Memory B cell (primary cell): Measurements from ENCODE around the gene PTPN23.

Experiments used
- ATAC-seq: fragments of 150-1000 bp; cut with Tn5 transposase; 2 replicates; pipeline ENCODE4 v1.10.0; 2021; ENCODE audit warnings: low read depth, mild to moderate bottlenecking, moderate library complexity
- DNase-seq, 2 donors: peaks; one replicate each; pipeline ENCODE4 v3.0.0; 2022; ENCODE audit warnings: low spot score in 2 of 2
- H3K27ac Mint-ChIP-seq: one replicate; pipeline ENCODE4 v1.8.0; 2022; ENCODE audit warnings: mild to moderate bottlenecking, moderate library complexity, mixed read lengths
- H3K27me3 Mint-ChIP-seq: one replicate; pipeline ENCODE4 v1.8.0; 2022; ENCODE audit warnings: mixed read lengths
- H3K36me3 Mint-ChIP-seq: one replicate; pipeline ENCODE4 v1.8.0; 2022; ENCODE audit warnings: mild to moderate bottlenecking, mixed read lengths
- H3K4me1 Mint-ChIP-seq: one replicate; pipeline ENCODE4 v1.8.0; 2022; ENCODE audit warnings: mixed read lengths
- H3K4me3 Mint-ChIP-seq: one replicate; pipeline ENCODE4 v1.8.0; 2022; ENCODE audit warnings: mild to moderate bottlenecking, moderate library complexity, mixed read lengths
- H3K9me3 Mint-ChIP-seq: one replicate; pipeline ENCODE4 v1.8.0; 2022; ENCODE audit warnings: mixed read lengths

Gene PTPN23

DNA sequence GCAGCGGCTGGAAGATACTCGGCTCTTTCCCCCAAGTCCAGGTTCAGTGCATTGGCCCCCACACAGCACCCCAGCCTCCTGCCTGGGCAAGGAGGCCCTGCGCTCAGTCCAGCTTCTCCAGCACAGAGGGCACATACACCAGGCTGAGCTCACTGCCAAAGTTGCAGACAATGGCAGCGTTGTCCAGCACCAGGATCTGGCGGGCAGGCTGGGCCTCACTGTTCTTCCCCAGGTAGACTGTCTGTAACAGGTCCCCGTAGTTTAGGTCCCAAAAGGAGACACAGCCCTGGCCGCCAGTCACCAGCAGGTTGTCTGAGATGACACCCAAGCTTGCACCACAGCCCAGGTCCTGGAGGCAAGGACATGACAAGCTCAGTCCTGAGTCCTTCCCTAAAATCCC is 32.9 kb downstream of the PTPN23 start:
- DNase-seq (no peak), ATAC-seq (no peak)
- no peaks in the 10 kb centered on the region for H3K9me3 Mint-ChIP-seq
- H3K27me3 Mint-ChIP-seq, result no peaks in the 10 kb centered on the region
- peak overlapping the region; percentile 59 for H3K27ac Mint-ChIP-seq
- H3K36me3 Mint-ChIP-seq, result peaks cover 11% of the 10 kb centered on the region
- no peak overlapping the region for H3K4me3 Mint-ChIP-seq
- H3K4me1 Mint-ChIP-seq, result peaks cover 16% of the 10 kb centered on the region

DNA sequence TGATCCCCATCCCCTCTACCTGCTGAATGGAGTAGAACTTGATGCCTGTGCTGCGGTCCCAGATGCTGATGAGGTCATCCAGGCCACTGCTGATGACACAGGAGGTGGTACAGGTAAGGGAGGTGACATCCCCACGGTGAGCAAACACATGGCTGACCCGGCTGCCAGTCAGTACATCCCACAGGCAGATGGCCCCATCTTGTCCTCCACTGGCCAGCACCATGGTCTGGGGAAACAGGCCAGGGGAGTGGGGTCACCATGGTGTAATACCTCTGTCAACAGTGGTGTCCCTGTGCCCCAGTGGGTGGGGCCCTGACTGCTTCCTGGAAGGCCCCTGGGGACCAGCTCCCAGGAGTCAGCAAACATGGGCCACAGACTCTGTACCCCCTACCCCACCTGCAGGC is 33.3 kb downstream of the PTPN23 start:
- no peaks in the 10 kb centered on the region for H3K9me3 Mint-ChIP-seq
- H3K4me1 Mint-ChIP-seq, result peaks cover 19% of the 10 kb centered on the region
- peak; percentile 18 for ATAC-seq
- peaks cover 12% of the 10 kb centered on the region for H3K36me3 Mint-ChIP-seq
- H3K27me3 Mint-ChIP-seq, result no peaks in the 10 kb centered on the region
- no peak overlapping the region for H3K4me3 Mint-ChIP-seq
- peak overlapping the region; percentile 59 for H3K27ac Mint-ChIP-seq
- DNase-seq, result no peak

DNA sequence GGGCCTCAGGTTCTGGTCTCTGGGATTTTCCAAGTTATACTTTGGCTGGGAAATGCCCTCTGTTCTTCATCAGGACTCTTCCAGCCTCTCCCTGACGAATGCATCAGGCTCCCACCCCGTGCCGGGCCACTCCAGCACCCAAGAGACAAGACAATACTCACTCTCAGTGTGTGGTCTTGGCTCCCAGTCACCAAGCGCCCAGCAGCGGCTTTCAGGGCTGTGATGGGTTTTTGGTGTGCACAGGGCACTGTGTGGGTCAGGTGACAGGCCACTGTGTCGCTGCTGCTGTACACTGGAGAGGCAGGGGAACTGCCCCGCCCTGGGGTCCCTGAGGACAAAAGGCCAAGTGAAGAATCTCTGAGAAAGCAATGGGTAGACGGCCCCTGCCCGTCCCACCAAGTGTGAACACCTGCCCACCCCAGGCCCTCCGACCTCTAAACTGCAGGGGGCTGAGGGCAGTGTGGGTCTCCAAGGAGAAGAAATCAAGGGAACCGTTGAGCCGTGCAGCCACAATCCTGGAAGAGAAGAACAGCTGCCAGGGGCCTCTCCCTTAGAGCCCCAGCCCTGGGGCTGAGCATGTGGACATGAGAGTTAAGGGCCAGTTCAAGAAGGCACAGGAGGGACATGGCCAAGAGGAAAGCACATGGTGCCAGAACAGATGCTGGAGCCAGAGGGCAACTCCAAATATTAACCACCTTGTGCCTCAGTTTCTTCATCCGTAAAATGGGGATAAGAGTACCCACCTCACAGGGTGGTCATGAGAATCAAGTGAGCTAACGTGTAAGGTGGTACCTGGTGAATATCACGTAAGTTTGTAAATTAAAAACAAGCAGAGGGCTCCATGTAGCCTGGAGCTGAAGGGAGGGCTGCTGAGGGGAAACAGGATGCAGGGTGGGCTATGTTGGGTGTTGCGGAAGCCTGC is 34.1 kb downstream of the PTPN23 start:
- no peak for DNase-seq
- Mint-ChIP-seq H3K27ac (peak overlapping the region; percentile 59), H3K9me3 (no peaks in the 10 kb centered on the region), H3K4me1 (peaks cover 20% of the 10 kb centered on the region), H3K36me3 (peaks cover 12% of the 10 kb centered on the region), H3K27me3 (no peaks in the 10 kb centered on the region), H3K4me3 (no peak overlapping the region)
- no peak for ATAC-seq

DNA sequence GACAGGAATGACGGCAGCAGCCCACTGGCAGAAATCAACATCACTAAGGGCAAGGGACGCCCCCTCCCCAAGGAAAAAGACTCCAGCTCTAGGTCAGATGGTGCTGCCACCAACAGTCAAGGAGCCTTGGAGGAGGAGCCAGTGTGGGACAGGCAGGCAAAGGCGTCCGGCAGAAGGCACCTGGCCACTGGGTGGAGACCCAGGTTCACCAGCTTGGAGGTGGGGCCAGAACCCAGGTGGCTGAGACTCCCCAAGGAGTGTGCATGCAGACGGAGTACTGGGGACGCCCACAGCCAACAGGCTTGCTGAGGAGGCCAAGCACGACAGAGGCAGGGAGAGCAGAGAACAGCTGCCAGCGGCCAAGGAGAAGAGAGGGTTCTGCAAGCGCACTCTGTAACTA is 35.2 kb downstream of the PTPN23 start:
- H3K27me3 Mint-ChIP-seq, result no peaks in the 10 kb centered on the region
- peaks cover 9% of the 10 kb centered on the region for H3K36me3 Mint-ChIP-seq
- DNase-seq, result no peak
- peak overlapping the region; percentile 59 for H3K27ac Mint-ChIP-seq
- H3K4me1 Mint-ChIP-seq, result peaks cover 22% of the 10 kb centered on the region
- H3K9me3 Mint-ChIP-seq, result no peaks in the 10 kb centered on the region
- no peak for ATAC-seq
- H3K4me3 Mint-ChIP-seq, result no peak overlapping the region

DNA sequence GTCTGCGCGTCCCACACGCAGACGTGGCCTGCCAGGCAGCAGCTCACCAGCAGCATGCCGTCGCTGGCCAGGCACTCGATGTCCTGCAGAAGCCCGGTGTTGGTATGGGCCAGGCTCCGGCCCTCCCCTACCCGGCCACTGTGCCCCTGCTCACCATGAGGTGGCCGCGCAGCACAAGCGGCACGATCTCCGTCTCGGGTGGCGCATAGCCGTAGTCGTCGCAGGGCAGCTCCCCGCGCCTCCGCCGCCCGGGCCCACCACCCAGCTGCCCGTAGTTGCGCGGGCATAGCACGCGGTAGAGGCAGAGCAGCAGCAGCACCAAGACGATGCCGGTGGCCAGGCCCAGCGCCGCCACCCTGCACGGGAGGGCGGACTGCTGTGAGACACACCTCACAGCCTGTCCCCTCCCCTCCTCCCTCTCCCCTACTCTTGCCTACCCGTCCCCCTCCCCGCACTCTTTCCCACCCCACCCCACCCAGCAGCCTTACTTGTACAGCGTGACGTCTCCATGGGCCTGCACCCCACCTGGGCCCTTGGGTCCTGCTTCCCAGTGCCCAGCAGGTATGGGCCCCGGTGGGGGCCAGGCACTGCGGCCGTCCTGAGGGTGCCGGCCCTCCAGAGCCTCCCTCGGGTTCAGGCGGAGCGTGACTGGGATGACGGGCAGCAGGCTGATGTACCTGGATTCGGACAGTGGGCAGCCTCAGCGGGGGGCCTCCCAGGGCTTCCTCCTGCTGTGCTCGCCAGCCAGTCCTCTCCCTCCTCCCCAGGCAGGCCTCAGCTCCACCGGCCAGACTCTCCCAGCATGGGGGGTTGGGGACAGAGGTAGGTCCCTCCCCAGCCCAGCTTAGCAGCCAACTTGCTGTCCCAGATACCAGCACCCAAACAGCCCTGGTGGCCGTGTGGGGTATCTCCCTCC is 37.6 kb downstream of the PTPN23 start:
- H3K27ac Mint-ChIP-seq, result peak overlapping the region; percentile 84
- H3K4me1 Mint-ChIP-seq, result peaks cover 29% of the 10 kb centered on the region
- peaks cover 3% of the 10 kb centered on the region for H3K36me3 Mint-ChIP-seq
- ATAC-seq (no peak), DNase-seq (no peak)
- no peaks in the 10 kb centered on the region for H3K27me3 Mint-ChIP-seq
- no peak overlapping the region for H3K4me3 Mint-ChIP-seq
- no peaks in the 10 kb centered on the region for H3K9me3 Mint-ChIP-seq

DNA sequence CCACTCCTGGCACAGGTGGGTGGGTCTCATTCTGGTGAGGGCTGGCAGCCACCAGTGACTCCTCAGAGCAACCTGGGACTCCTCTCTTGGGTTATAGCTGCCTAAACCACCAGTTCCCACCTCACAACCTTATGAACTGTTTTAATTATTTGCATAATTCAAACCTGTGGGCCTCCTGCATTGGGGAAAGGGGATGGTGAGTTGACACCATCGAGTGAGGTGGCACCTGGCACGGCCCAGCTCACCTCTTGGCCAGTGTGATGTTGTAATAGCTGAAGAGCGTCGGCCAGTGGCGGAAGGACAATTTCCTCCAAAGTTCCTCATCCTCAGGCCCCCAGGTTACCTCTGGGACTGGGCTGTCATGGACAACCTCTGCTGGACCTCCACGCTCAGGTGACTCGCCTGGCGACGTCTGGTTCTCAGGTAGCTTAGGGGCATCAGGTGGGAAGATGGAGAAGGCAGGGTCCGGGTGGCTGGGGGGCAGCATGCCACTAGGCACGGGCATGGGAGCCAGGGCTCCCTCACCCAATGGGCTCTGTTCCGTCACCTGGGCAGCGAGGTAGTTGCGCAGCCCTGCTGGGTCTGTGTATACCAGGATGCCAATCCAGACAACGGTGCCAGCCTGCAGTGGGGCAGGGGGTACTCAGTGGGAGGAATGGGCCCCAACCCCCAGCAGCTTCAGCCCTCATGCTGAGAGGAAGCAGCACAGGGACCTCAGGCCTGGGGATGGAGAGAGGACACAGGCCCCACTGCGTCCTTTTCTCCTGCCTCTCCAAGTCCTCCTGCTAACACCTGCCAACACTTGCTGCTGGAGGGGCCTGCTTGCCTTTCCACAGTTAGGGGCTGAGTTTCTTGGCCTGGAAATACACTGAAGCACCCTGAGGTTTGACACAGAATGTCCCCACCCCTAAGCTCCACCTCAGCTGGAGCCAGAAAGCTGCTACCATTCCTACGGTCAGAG is 38.5 kb downstream of the PTPN23 start:
- H3K36me3 Mint-ChIP-seq, result peaks cover 3% of the 10 kb centered on the region
- peaks cover 26% of the 10 kb centered on the region for H3K4me1 Mint-ChIP-seq
- ATAC-seq (no peak), DNase-seq (no peak)
- H3K27me3 Mint-ChIP-seq, result no peaks in the 10 kb centered on the region
- no peak overlapping the region for H3K4me3 Mint-ChIP-seq
- no peaks in the 10 kb centered on the region for H3K9me3 Mint-ChIP-seq
- H3K27ac Mint-ChIP-seq, result peak overlapping the region; percentile 84

DNA sequence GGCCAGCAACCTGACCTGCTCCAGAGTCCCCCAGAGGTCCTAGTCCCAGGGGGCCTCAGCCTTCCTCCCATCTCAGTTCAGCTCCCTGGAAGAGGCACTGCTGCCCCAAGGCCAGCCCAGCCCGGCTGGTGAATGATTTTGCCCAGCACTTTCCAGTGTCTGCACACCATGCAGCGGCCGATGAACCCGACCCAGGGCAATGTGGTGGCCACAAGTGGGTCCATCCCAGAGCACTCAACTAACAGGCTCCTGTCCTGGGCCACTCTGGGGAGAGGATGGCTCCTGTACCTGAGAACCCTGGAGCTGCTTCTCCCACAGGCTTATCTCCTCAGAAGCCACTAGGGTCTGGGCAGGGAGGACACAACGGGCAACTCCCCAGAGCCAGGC is 39.2 kb downstream of the PTPN23 start:
- ATAC-seq (no peak), DNase-seq (no peak)
- Mint-ChIP-seq H3K27ac (no peak overlapping the region), H3K27me3 (no peaks in the 10 kb centered on the region), H3K36me3 (peaks cover 5% of the 10 kb centered on the region), H3K4me1 (peaks cover 20% of the 10 kb centered on the region), H3K4me3 (no peak overlapping the region), H3K9me3 (no peaks in the 10 kb centered on the region)

DNA sequence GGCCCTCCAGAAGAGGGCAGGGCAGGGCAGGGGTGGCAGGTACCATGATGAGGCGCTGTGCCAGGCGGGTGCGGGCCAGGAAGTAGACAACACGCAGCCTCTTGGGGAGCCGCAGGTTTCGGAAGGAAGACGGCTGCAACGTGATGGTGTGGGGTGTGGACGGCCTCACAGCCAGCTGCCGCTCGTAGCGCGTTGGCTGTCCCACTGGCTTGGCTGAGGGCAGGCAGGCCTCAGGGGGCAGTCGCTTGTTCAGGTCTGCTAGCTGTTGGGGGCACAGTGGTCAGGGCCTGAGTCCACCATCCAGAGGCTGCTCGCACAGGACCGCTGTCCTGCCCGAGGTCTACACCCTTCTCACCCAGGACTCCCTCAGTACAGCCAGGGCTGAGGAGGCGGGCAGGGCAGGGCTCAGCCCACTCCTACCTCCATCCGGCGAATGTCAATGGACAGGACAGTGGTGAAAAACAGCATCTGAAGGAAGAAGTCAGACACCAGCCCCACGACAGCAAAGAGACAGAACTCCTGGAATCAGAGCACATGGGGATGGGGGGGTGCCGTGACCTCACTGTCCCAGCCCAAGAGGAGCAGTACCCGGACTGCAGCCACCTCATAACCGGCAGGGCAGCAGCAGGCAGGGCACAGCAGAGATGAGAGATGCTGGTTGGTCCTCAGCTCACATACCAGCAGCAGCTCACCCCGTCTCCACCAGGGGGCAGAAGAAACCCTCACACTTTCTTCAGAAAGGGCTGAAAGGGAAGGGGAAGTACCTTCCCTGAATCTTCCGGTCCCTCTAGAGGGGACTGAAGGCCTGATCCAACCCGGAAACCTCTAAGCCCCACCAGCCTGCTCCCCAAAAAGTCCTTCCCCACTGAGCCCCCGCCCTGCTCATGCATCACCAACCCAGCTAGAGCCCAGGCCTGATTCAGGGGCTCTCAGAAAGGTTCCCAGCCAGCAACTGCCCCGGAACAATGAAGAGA is 40.0 kb downstream of the PTPN23 start:
- ATAC-seq (peak; percentile 94), DNase-seq (peak; percentile 90 to 92)
- H3K4me3 Mint-ChIP-seq, result peak overlapping the region; percentile 58
- peaks cover 5% of the 10 kb centered on the region for H3K36me3 Mint-ChIP-seq
- H3K27me3 Mint-ChIP-seq, result no peaks in the 10 kb centered on the region
- H3K9me3 Mint-ChIP-seq, result no peaks in the 10 kb centered on the region
- peak overlapping the region; percentile 91 for H3K27ac Mint-ChIP-seq
- H3K4me1 Mint-ChIP-seq, result peaks cover 17% of the 10 kb centered on the region

DNA sequence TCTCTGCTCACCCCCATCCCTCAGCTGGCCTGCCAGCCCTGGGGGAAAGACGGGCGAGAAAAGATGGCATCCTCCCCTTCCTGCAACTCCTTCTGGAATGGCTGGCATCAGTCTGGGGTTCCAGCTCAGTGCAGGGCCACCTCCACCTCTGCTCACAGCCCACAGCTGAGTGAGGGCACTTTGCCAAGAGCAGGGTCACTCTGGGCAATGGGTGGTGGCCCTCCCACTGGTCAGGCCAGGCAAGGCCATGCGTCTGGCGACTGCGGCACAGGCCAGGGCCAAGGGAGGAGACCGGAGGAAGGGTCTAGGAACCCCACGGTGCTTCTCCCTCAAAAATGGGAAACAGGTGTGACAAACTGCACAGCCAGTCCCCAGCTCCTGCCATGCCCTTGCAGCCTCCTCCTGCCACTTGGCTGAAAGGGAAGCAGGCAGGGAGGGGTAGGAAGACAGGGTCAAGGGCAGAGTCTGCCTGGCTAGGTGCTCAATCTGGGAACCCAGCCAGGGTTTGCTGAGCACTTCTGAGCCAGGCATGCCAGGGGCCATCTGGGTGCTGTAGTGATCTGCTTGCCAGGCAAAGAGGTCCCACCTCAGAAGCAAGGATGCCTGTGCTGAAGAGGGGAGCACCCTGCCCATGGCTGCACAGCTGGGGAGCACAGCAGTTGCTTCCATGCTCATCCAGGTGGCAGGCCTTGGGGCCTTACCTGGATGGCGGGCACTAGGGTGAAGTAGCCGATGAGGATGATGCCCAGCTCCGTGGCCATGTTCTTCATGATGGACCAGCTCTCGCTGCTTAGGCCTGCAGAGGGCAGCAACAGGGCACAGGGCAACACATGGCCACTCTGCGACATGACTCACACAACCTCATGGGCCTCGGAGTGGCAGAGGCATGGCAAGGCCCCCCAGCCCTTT is 41.2 kb downstream of the PTPN23 start:
- Mint-ChIP-seq H3K9me3 (no peaks in the 10 kb centered on the region), H3K27me3 (no peaks in the 10 kb centered on the region), H3K4me1 (peaks cover 13% of the 10 kb centered on the region), H3K36me3 (peaks cover 5% of the 10 kb centered on the region), H3K4me3 (peak overlapping the region; percentile 58), H3K27ac (peak overlapping the region; percentile 91)
- no peak for ATAC-seq
- no peak for DNase-seq

DNA sequence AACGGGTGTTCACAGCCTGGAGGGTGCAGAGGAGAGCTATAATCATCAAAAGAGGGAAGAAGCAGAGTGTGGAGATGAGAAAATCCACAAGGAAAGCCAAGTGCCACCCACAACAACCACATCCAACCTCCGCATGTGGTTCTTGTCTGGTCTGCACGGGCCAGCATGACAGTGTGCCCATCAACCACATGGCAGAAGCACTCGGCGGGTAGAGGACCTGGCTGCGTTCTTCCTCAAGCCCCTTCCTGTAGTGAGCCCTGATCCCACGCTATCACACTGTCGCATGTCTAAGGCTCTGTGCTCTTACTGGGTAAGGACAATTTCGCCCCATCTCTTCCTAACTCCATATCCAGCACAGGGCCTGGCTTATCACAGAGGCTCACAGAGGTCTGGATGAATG is 41.9 kb downstream of the PTPN23 start:
- H3K4me1 Mint-ChIP-seq, result peaks cover 13% of the 10 kb centered on the region
- H3K36me3 Mint-ChIP-seq, result peaks cover 5% of the 10 kb centered on the region
- no peaks in the 10 kb centered on the region for H3K9me3 Mint-ChIP-seq
- no peak for DNase-seq
- no peak for ATAC-seq
- H3K4me3 Mint-ChIP-seq, result no peak overlapping the region
- no peaks in the 10 kb centered on the region for H3K27me3 Mint-ChIP-seq
- H3K27ac Mint-ChIP-seq, result no peak overlapping the region

DNA sequence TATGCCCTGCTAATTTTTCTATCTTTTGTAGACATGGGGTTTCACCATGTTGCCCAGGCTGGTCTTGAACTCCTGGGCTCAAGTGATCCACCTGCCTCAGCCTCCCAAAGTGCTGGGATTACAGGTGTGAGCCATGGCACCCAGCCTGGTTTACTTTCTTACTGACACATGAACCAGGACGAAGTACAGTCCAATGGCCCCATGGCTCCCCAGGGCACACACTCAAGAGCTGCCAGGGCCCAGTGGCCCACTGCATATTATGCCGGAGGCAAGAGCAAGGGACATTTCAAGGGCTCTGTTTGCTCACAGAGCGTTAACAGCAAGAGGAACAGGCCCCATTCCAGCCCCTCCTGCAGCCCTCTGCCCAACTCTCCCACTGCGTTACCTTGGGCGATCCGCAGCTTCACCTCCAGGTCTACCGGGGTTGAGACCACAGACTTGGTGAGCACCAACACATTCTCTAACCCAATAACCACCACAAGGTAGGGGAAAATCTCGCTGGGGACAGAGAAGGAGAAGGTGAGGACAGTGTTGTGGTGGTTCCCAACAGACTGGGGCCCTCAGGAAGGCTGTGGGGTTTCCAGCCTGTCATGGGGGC is 42.8 kb downstream of the PTPN23 start:
- Mint-ChIP-seq H3K4me3 (no peak overlapping the region), H3K27me3 (no peaks in the 10 kb centered on the region), H3K4me1 (peaks cover 13% of the 10 kb centered on the region), H3K27ac (no peak overlapping the region), H3K36me3 (peaks cover 5% of the 10 kb centered on the region), H3K9me3 (no peaks in the 10 kb centered on the region)
- ATAC-seq (no peak), DNase-seq (no peak)
